ENCODE results near the gene CNN1. TPM values are rescaled to one million over a fixed set of nuclear protein-coding genes. Genes with fewer than 3 reads are reported as not detected.
A peak's percentile ranks its signal among the peaks of the same experiment; 100 is the strongest.

The CNN1 gene
- total RNA-seq, 4 donors from 2014 or later: 19.9 to 31.6 (median 24.2) TPM

- Histone ChIP-seq H3K27me3 (peaks cover 3% of the 10 kb centered on the region), H3K4me1 (peaks cover 37% of the 10 kb centered on the region), H3K4me3 (peak within 1 kb of the TSS; percentile 53), H3K9me3 (no peaks in the 10 kb centered on the region), H3K27ac (peak within 1 kb of the TSS; percentile 65), H3K36me3 (no peaks in the 10 kb centered on the region)
- no peak for DNase-seq (ENCODE audit: low spot score in 2 of 2)
- TF ChIP-seq POLR2AphosphoS5 (IDR thresholded peaks at IDR 0.05): no peak
- TF ChIP-seq EP300 (IDR thresholded peaks at IDR 0.05): no peak
- no peak for TF ChIP-seq POLR2A (IDR thresholded peaks at IDR 0.05)
- no peak for TF ChIP-seq CTCF (IDR thresholded peaks at IDR 0.05)
- WGBS: no CpG with 5 or more reads among the region's 18 CpGs
Observed at GRCh38 chr19:11577451-11578257, 39.0 kb downstream of the CNN1 start, which contains the start of gene ACP5. Gene ACP5, minus strand, starts transcription at chr19:11577645. Its CDS starts 328 bp downstream, at chr19:11577317.

- Histone ChIP-seq H3K27me3 (peaks cover 3% of the 10 kb centered on the region), H3K36me3 (no peaks in the 10 kb centered on the region), H3K4me3 (peak overlapping the region; percentile 53), H3K9me3 (no peaks in the 10 kb centered on the region), H3K27ac (peak overlapping the region; percentile 65), H3K4me1 (peaks cover 37% of the 10 kb centered on the region)
- TF ChIP-seq EP300 (IDR thresholded peaks at IDR 0.05): no peak
- no peak for TF ChIP-seq POLR2AphosphoS5 (IDR thresholded peaks at IDR 0.05)
- no peak for TF ChIP-seq CTCF (IDR thresholded peaks at IDR 0.05)
- TF ChIP-seq POLR2A (IDR thresholded peaks at IDR 0.05): no peak
- DNase-seq (ENCODE audit: low spot score in 2 of 2): no peak
- WGBS: 12% methylated on average over 15 of the region's 62 CpGs
Observed at GRCh38 chr19:11578258-11579142, 39.8 kb downstream of the CNN1 start.

DNA sequence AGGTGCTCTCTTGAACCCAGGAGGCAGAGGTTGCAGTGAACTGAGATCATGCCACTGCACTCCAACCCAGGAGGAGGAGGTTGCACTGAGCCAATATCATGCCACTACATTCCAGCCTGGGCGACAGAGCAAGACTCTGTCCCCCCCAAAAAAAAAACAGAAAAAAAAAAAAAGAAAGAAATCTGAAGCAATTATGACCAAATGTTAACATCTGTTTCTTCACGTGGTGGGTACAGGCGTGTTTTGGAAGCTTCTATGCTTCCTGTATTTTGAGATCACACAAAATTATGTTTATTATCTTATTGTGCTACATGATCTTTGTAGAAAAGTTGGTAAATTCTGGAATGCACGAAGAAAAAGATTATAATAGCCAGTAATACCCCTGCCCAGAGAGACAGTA is 41.5 kb downstream of the CNN1 start:
- peaks cover 37% of the 10 kb centered on the region for H3K4me1 ChIP-seq
- WGBS: 73% methylated on average over 4 of the region's 4 CpGs

GRCh38 chr19:11581740-11582139 is 43.1 kb downstream of the CNN1 start:
- H3K9me3 ChIP-seq: no peaks in the 10 kb centered on the region
- no peak for DNase-seq (ENCODE audit: low spot score in 2 of 2)
- TF ChIP-seq POLR2AphosphoS5 (IDR thresholded peaks at IDR 0.05) (no peak), CTCF (IDR thresholded peaks at IDR 0.05) (no peak), POLR2A (IDR thresholded peaks at IDR 0.05) (no peak), EP300 (IDR thresholded peaks at IDR 0.05) (no peak)
- H3K4me3 ChIP-seq: no peak overlapping the region
- H3K4me1 ChIP-seq: peaks cover 37% of the 10 kb centered on the region
- peaks cover 3% of the 10 kb centered on the region for H3K27me3 ChIP-seq
- WGBS: 34% methylated on average over 3 of the region's 3 CpGs
- no peaks in the 10 kb centered on the region for H3K36me3 ChIP-seq
- H3K27ac ChIP-seq: peak overlapping the region; percentile 46

More for the DNA sequence above, 41.5 kb downstream of the CNN1 start:
- Histone ChIP-seq H3K9me3 (no peaks in the 10 kb centered on the region), H3K27ac (peak overlapping the region; percentile 52), H3K4me3 (no peak overlapping the region), H3K36me3 (no peaks in the 10 kb centered on the region), H3K27me3 (peaks cover 3% of the 10 kb centered on the region)
- DNase-seq (ENCODE audit: low spot score in 2 of 2): no peak
- no peak for TF ChIP-seq CTCF (IDR thresholded peaks at IDR 0.05)
- no peak for TF ChIP-seq POLR2AphosphoS5 (IDR thresholded peaks at IDR 0.05)
- TF ChIP-seq EP300 (IDR thresholded peaks at IDR 0.05): no peak
- no peak for TF ChIP-seq POLR2A (IDR thresholded peaks at IDR 0.05)

DNA sequence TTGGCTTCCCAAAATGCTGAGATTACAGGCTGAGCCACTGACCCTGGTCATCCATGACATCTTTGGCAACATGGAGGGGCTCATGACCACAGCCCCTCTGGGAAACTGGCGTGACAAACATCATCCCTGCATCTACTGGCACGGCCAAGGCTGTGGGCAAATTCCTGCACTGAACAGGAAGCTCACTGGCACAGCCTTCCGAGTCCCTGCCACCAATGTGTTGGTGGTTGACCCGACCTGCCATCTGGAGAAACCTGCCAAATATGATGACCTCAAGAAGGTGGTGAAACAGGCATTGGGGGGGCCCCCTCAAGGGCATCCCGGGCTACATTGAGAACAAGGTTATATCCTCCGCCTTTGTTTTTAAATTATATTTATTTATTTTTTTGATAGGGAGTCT is 47.7 kb downstream of the CNN1 start:
- Histone ChIP-seq H3K27me3 (no peaks in the 10 kb centered on the region), H3K4me3 (no peak overlapping the region), H3K27ac (no peak overlapping the region), H3K4me1 (peaks cover 13% of the 10 kb centered on the region), H3K9me3 (no peaks in the 10 kb centered on the region), H3K36me3 (no peaks in the 10 kb centered on the region)
- DNase-seq (ENCODE audit: low spot score in 2 of 2): no peak
- TF ChIP-seq EP300 (IDR thresholded peaks at IDR 0.05): no peak
- no peak for TF ChIP-seq POLR2AphosphoS5 (IDR thresholded peaks at IDR 0.05)
- TF ChIP-seq CTCF (IDR thresholded peaks at IDR 0.05): no peak
- TF ChIP-seq POLR2A (IDR thresholded peaks at IDR 0.05): no peak
- 48% methylated on average over 6 of the region's 6 CpGs for WGBS
